HPDE6-E6E7 (cell line): ENCODE measurements around the gene HIPK3.
"Not testable (repeated sequence)": the region's sequence is repeated elsewhere in the genome, so short reads cannot be mapped to it uniquely, and the experiment has no call there.

Source experiments
- DNase-seq: peaks from one replicate; pipeline ENCODE4 v3.0.0; 2011; ENCODE audit warnings: missing footprints; ENCODE audit errors: extremely low spot score

Gene HIPK3

GRCh38 chr11:33303541-33303940, 46.4 kb downstream of the HIPK3 start:
- DNase-seq, result no peak

- not testable (repeated sequence) for DNase-seq
Observed at GRCh38 chr11:33306821-33307220, 49.6 kb downstream of the HIPK3 start.

GRCh38 chr11:33307984-33308383, 50.8 kb downstream of the HIPK3 start:
- no peak for DNase-seq

GRCh38 chr11:33309118-33309517, 51.9 kb downstream of the HIPK3 start:
- no peak for DNase-seq

GRCh38 chr11:33310720-33311500, 53.7 kb downstream of the HIPK3 start:
- DNase-seq, result no peak

GRCh38 chr11:33311680-33312079, 54.5 kb downstream of the HIPK3 start:
- DNase-seq, result no peak

GRCh38 chr11:33315822-33316221, 58.6 kb downstream of the HIPK3 start:
- DNase-seq, result no peak

- peak; percentile 4 for DNase-seq
Observed at GRCh38 chr11:33317662-33318061, 60.5 kb downstream of the HIPK3 start.

GRCh38 chr11:33320016-33320813, 63.0 kb downstream of the HIPK3 start:
- DNase-seq, result no peak

- no peak for DNase-seq
Observed at GRCh38 chr11:33320814-33321330, 63.7 kb downstream of the HIPK3 start.

GRCh38 chr11:33321422-33321821, 64.2 kb downstream of the HIPK3 start:
- no peak for DNase-seq

- no peak for DNase-seq
Observed at GRCh38 chr11:33323421-33323820, 66.2 kb downstream of the HIPK3 start.

GRCh38 chr11:33324302-33324985, 67.3 kb downstream of the HIPK3 start:
- DNase-seq, result no peak

- no peak for DNase-seq
Observed at GRCh38 chr11:33325451-33325850, 68.3 kb downstream of the HIPK3 start.

GRCh38 chr11:33329705-33330329, 72.6 kb downstream of the HIPK3 start:
- peak; percentile 26 for DNase-seq

- no peak for DNase-seq
Observed at GRCh38 chr11:33333816-33334215, 76.6 kb downstream of the HIPK3 start.

GRCh38 chr11:33334627-33335026, 77.4 kb downstream of the HIPK3 start:
- DNase-seq, result no peak

GRCh38 chr11:33339247-33339646, 82.1 kb downstream of the HIPK3 start:
- no peak for DNase-seq

- no peak for DNase-seq
Observed at GRCh38 chr11:33344611-33345010, 87.4 kb downstream of the HIPK3 start.

- DNase-seq, result no peak
Observed at GRCh38 chr11:33347490-33348125, 90.4 kb downstream of the HIPK3 start.

- DNase-seq, result no peak
Observed at GRCh38 chr11:33350287-33350686, 93.1 kb downstream of the HIPK3 start.
